GM18507 (cell line): Measurements from ENCODE around the gene IRS4.

Source experiments
- DNase-seq: peaks from one replicate; pipeline ENCODE4 v3.0.0; 2011; ENCODE audit warnings: low read depth; ENCODE audit not compliant: insufficient read length; ENCODE audit errors: extremely low spot score
- FAIRE-seq: peaks from 2 replicates; lab custom pipeline; 2011; peaks lifted over from hg19 to GRCh38; lab: Jason Lieb, UNC

Gene IRS4

DNA sequence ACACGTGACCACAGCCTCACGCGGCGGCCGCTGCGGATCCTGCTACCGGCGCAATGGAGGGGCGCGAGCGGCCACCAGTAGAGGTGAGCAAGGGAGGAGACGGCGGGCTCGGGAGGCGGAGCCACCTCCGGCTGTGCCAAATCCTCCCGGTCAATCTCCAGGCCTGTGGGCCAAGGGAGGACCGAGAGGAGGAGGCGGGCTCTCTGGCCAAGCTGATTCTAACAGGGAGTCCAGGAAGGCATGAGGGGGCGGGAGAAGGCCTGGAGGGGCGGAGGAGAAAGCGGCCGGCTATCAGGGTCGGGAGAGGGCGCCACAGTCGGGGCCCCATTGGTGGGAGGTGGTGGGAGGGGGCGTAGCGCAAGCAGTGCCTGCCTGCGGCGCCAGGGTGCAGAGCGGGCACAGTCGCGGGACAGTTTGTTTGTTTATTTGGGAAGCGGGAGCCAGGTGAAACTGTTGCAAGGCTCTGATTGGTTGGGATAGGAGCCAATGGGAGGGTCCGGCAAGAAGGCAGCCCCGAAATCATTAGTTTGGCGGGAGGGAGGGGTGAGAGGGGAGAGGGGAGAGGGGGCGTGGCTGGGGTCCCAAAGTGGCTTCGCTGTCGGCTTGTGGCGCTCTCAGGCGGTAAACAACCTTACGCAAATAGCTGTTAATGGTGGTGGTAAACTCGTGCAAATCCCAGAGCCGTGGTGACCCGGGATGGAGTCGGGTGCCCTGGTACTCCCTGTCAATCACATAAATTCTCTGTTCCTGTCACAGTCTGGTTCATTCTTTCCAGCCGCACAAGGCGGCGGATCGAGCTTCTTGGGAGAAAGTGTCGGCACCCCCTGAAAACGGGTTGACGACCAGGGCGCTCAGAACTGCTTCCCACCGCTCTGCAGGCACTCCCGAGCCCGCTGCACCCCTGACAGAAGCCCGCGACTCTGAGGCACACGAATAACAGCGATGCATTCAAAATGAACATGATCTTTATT, at the start of gene IRS4:
Gene IRS4, minus strand, starts transcription at position 55 of the 971 bp plus-strand sequence.
- FAIRE-seq (no peak), DNase-seq (no peak)

GRCh38 chrX:108772549-108772948, 36.2 kb upstream of the IRS4 start:
- FAIRE-seq (no peak), DNase-seq (no peak)

DNA sequence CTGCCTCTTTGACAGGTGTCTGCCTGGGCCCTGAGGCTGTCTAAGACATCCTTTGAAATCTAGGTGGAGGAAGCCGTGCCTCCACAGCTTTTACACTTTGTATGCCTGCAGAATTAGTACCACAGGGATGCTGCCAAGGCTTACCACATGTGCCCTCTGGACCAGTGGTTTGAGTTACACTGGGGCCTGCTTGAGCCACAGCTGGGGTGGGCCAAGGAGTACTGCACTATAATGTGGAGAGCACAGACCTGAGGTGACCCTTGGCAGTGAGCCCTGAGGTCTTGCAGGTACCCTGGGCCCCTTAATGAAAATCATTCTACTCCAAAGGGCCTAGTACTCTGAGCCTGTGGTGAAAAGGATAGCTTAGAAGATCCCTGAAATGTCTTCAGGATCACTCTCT, 27.2 kb upstream of the IRS4 start:
- FAIRE-seq: no peak
- no peak for DNase-seq

- FAIRE-seq: no peak
- DNase-seq: no peak
These were observed 4.0 kb upstream of the IRS4 start for GRCh38 chrX:108740299-108740774.

DNA sequence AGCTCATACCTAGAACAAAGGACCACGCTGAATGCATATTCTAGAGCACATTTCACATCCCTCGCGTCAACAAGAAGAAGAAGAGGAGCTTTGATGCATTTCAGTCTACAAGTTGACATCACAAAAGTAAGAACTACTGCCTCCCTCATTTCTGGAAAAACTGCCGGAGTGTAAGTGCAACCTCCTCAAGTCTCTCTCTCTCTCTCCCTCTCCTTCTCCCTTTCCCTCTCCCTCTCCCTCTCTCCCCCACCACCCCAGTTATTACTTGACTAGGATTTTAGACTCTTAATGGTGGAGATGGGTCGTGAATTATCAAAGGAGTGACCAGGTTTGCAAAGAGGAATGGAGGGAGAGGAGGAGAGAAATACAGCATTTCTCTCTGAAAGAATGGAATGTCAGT, 1.4 kb upstream of the IRS4 start:
- DNase-seq: no peak
- no peak for FAIRE-seq

- DNase-seq: no peak
- FAIRE-seq: no peak
These were observed 469 bp downstream of the IRS4 start for GRCh38 chrX:108735679-108736508.

DNA sequence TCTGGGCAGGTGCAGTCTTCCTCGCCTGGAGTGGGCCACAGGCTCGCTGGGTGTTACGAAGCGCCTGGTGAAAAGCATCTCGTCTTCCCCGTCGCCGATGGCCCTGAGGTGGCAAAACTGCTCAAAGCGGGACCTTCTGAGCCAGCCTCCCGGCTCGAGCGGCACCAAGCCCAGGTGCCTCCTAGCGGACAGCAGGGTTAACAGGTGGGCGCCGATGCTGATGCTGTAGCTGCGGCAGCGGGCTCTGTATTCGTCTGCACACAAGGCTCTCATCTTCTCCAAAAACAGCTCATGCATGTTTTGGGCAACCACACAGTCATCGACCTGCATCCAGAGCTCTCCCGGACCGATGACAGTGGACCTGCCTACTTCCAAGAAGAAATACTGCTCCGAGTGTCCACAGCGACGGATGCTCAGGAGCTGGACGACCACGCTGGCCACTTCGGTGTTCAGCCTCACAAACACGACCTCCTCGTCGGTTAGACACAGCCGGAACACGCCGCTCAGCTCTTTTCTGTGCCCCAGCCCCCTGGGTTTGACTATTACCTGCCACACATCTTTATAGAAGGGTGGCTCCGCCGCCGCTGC, 1.2 kb downstream of the IRS4 start:
- FAIRE-seq (no peak), DNase-seq (no peak)

- DNase-seq: no peak
- no peak for FAIRE-seq
These were observed 1.9 kb downstream of the IRS4 start for GRCh38 chrX:108734426-108734825.

GRCh38 chrX:108732630-108733321, 3.6 kb downstream of the IRS4 start:
- DNase-seq: no peak
- no peak for FAIRE-seq

- DNase-seq (no peak), FAIRE-seq (no peak)
These were observed 5.2 kb downstream of the IRS4 start for GRCh38 chrX:108731153-108731552.

GRCh38 chrX:108726748-108727147, 9.6 kb downstream of the IRS4 start:
- FAIRE-seq (no peak), DNase-seq (no peak)

GRCh38 chrX:108722561-108722960, 13.8 kb downstream of the IRS4 start:
- FAIRE-seq: no peak

DNA sequence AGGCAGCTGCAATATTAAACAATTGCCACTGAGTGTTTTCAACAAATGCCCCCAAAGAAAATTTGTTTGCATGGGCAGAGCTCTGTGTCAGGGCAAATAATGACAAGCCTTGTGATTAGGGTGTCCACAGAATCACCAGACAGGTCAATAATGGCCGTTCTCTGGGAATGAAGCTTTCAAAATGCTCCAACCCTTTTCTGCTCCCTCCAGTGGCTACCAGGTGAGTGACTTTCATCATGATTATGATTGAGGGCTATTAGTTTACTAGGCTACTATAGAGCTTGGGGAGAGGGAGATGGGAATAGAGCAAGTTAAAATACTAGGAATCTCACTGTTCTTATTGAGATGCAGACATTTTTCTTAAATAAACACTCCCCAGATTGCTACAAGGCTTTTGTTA, 23.5 kb downstream of the IRS4 start:
- DNase-seq: no peak
- FAIRE-seq: no peak

More at GRCh38 chrX:108722561-108722960, 13.8 kb downstream of the IRS4 start:
- DNase-seq: no peak

DNA sequence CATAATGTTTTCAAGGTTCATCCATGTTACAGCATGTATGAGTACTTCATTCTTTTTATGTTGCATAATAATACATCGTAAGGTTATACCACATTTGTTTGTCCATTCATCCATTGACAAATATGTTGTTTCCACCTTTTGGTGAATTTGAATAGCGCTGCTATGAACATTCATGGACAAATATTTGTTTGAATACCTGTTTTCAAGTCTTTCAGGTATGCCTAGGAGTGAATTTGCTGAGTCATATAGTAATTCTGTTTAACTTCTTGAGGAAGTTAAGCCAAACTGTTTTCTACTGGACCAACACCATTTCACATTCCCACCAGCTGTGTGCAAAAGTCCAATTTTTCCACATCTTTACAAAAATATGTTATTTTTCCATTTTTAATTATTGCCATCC, 31.5 kb downstream of the IRS4 start:
- DNase-seq: no peak
- FAIRE-seq: no peak

- DNase-seq: no peak
- no peak for FAIRE-seq
These were observed 33.8 kb downstream of the IRS4 start for GRCh38 chrX:108702530-108702929.

GRCh38 chrX:108701633-108702032, 34.7 kb downstream of the IRS4 start:
- DNase-seq (no peak), FAIRE-seq (peak; percentile 56)

GRCh38 chrX:108699368-108699767, 37.0 kb downstream of the IRS4 start:
- DNase-seq (no peak), FAIRE-seq (peak; percentile 84)

- DNase-seq (no peak), FAIRE-seq (no peak)
These were observed 39.7 kb downstream of the IRS4 start for GRCh38 chrX:108696690-108697089.
